ENCODE data around the gene PTP4A1. TPM values are rescaled to one million over a fixed set of nuclear protein-coding genes. Genes with fewer than 3 reads are reported as not detected.

PTP4A1 gene
- total and polyA plus RNA-seq, 2 experiments from 2014 or later: 213 to 264 TPM

GRCh38 chr6:63533952-63534351, 38.3 kb upstream of the PTP4A1 start:
- Histone ChIP-seq H3K9me2 (replicated peaks; ENCODE audit: insufficient read depth) (no peaks in the 10 kb centered on the region), H3K27ac (no peak overlapping the region), H3K27me3 (no peaks in the 10 kb centered on the region), H2AFZ (no peak overlapping the region), H3K4me3 (no peak overlapping the region), H3K4me1 (ENCODE audit: insufficient read depth) (peaks cover 10% of the 10 kb centered on the region), H3K9me3 (ENCODE audit: low read depth) (no peaks in the 10 kb centered on the region), H3K36me3 (replicated peaks; ENCODE audit: insufficient read depth, low read depth) (no peaks in the 10 kb centered on the region), H3K4me2 (no peak overlapping the region), H3K79me2 (peaks cover 8% of the 10 kb centered on the region), H4K20me1 (ENCODE audit: insufficient read depth, poor library complexity, severe bottlenecking) (no peaks in the 10 kb centered on the region)
- 92% methylated on average over 4 of the region's 4 CpGs for WGBS (ENCODE audit: low lambda C conversion rate, missing lambda C conversion rate)
- TF ChIP-seq EZH2phosphoT487 (IDR thresholded peaks at IDR 0.05; ENCODE audit: low read depth, severe bottlenecking, unreplicated experiment) (no peak), EZH2 (IDR thresholded peaks at IDR 0.05; ENCODE audit: borderline replicate concordance) (no peak)
- TF ChIP-seq, protein P1, sequence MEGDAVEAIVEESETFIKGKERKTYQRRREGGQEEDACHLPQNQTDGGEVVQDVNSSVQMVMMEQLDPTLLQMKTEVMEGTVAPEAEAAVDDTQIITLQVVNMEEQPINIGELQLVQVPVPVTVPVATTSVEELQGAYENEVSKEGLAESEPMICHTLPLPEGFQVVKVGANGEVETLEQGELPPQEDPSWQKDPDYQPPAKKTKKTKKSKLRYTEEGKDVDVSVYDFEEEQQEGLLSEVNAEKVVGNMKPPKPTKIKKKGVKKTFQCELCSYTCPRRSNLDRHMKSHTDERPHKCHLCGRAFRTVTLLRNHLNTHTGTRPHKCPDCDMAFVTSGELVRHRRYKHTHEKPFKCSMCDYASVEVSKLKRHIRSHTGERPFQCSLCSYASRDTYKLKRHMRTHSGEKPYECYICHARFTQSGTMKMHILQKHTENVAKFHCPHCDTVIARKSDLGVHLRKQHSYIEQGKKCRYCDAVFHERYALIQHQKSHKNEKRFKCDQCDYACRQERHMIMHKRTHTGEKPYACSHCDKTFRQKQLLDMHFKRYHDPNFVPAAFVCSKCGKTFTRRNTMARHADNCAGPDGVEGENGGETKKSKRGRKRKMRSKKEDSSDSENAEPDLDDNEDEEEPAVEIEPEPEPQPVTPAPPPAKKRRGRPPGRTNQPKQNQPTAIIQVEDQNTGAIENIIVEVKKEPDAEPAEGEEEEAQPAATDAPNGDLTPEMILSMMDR (IDR thresholded peaks at IDR 0.05; ENCODE audit: poor library complexity): no peak
- no peak for DNase-seq (ENCODE audit: low spot score)

DNA sequence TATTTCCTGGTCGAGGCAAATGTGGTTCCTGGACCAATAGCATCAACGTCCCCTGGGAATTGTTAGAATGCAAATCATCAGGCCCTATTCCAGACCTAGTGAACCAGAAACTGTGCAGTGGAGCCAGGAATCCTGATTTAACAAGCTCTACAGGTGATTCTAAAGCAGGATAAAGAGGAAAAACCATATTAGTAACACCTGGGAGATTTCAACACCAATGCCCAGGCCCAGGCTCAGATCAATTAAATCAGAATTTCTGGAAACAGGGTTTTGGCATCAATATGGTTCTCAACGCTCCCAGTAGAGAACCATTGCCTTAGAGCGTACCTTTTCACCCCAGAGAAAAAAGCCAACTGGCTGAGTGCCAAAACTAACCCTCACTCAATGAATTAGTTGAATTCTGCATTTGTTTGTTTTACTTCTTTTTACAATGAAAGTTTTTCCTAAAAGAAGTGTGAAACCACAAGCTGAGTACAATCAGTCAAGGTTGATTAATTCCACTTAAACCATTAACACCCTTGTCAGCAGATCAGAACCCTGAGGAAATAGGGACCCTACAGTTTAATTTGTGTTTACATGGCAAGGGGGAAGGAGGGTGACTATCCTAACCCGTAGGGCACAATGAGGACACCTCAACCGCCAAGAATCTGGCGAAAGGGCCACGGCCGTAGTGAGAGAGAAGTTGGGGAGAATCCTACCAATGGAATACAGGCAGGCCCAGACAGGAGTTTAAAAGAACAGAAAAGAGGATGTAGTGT, 34.9 kb upstream of the PTP4A1 start:
- Histone ChIP-seq H3K4me2 (no peak overlapping the region), H3K79me2 (no peaks in the 10 kb centered on the region), H4K20me1 (ENCODE audit: insufficient read depth, poor library complexity, severe bottlenecking) (no peaks in the 10 kb centered on the region), H3K4me1 (ENCODE audit: insufficient read depth) (no peaks in the 10 kb centered on the region), H3K27ac (no peak overlapping the region), H2AFZ (no peak overlapping the region), H3K9me2 (replicated peaks; ENCODE audit: insufficient read depth) (no peaks in the 10 kb centered on the region), H3K36me3 (replicated peaks; ENCODE audit: insufficient read depth, low read depth) (no peaks in the 10 kb centered on the region), H3K9me3 (ENCODE audit: low read depth) (no peaks in the 10 kb centered on the region), H3K4me3 (no peak overlapping the region), H3K27me3 (no peaks in the 10 kb centered on the region)
- 69% methylated on average over 9 of the region's 9 CpGs for WGBS (ENCODE audit: low lambda C conversion rate, missing lambda C conversion rate)
- TF ChIP-seq EZH2phosphoT487 (IDR thresholded peaks at IDR 0.05; ENCODE audit: low read depth, severe bottlenecking, unreplicated experiment) (no peak), EZH2 (IDR thresholded peaks at IDR 0.05; ENCODE audit: borderline replicate concordance) (no peak)
- TF ChIP-seq, protein P1 (IDR thresholded peaks at IDR 0.05; ENCODE audit: poor library complexity): no peak
- no peak for DNase-seq (ENCODE audit: low spot score)

DNA sequence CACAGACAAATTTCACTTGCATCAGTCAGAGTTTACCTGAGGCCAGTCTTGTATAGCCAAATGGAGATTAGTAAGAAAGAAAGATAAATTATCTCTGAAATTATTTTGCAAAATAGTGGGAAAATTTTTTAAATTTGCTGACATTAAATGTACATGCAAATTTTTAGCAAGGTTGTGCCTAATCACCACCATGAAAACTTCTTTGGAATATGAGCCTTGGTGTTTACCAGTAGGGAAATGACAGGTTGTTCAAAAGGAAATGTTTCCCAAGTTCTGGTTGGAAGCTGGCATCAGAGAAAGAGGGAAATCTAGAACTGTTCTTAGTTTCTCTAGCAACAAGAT, 34.4 kb upstream of the PTP4A1 start:
- Histone ChIP-seq H4K20me1 (ENCODE audit: insufficient read depth, poor library complexity, severe bottlenecking) (no peaks in the 10 kb centered on the region), H3K4me3 (no peak overlapping the region), H3K36me3 (replicated peaks; ENCODE audit: insufficient read depth, low read depth) (no peaks in the 10 kb centered on the region), H2AFZ (no peak overlapping the region), H3K9me2 (replicated peaks; ENCODE audit: insufficient read depth) (no peaks in the 10 kb centered on the region), H3K27ac (no peak overlapping the region), H3K9me3 (ENCODE audit: low read depth) (no peaks in the 10 kb centered on the region), H3K27me3 (no peaks in the 10 kb centered on the region), H3K4me1 (ENCODE audit: insufficient read depth) (no peaks in the 10 kb centered on the region), H3K4me2 (no peak overlapping the region), H3K79me2 (no peaks in the 10 kb centered on the region)
- TF ChIP-seq, protein P1 (IDR thresholded peaks at IDR 0.05; ENCODE audit: poor library complexity): no peak
- TF ChIP-seq EZH2 (IDR thresholded peaks at IDR 0.05; ENCODE audit: borderline replicate concordance) (no peak), EZH2phosphoT487 (IDR thresholded peaks at IDR 0.05; ENCODE audit: low read depth, severe bottlenecking, unreplicated experiment) (no peak)
- no peak for DNase-seq (ENCODE audit: low spot score)

Measured in hepatocyte (in vitro differentiated cells).